HEK293 (cell line): ENCODE data around the gene CRABP2.

Experiments
- CTCF ChIP-seq: fragments of 450-650 bp; formaldehyde crosslinking; IDR thresholded peaks from 2 replicates; pipeline ENCODE4 v1.5.1; 2016; ENCODE audit warnings: missing biosample characterization, missing genetic modification characterization
- KLF17 ChIP-seq: fragments of 450-650 bp; formaldehyde crosslinking; IDR thresholded peaks from 2 replicates; pipeline ENCODE4 v1.5.1; 2016; ENCODE audit warnings: missing biosample characterization, missing genetic modification characterization
- MYNN ChIP-seq: fragments of 450-650 bp; formaldehyde crosslinking; IDR thresholded peaks from 2 replicates; pipeline ENCODE4 v1.5.1; 2016; ENCODE audit warnings: missing biosample characterization, missing genetic modification characterization, borderline replicate concordance
- MZF1 ChIP-seq: fragments of 450-650 bp; formaldehyde crosslinking; IDR thresholded peaks from 2 replicates; pipeline ENCODE4 v1.5.1; 2017; ENCODE audit warnings: missing biosample characterization, missing genetic modification characterization, borderline replicate concordance
- PBX3 ChIP-seq: sonication (generic); formaldehyde crosslinking; IDR thresholded peaks from 2 replicates; pipeline ENCODE4 v1.8.1; 2022; ENCODE audit warnings: mild to moderate bottlenecking, moderate library complexity, missing genetic modification reagents
- SALL2 ChIP-seq: fragments of 450-650 bp; formaldehyde crosslinking; IDR thresholded peaks from 2 replicates; pipeline ENCODE4 v1.5.0; 2017; ENCODE audit warnings: missing biosample characterization, mild to moderate bottlenecking, missing genetic modification characterization, borderline replicate concordance
- SP2 ChIP-seq: fragments of 450-650 bp; formaldehyde crosslinking; IDR thresholded peaks from 2 replicates; pipeline ENCODE4 v1.5.1; 2016; ENCODE audit warnings: missing biosample characterization, missing genetic modification characterization
- TSHZ1 ChIP-seq: fragments of 450-650 bp; formaldehyde crosslinking; IDR thresholded peaks from 2 replicates; pipeline ENCODE4 v1.5.1; 2016; ENCODE audit warnings: missing biosample characterization, missing genetic modification characterization, borderline replicate concordance
- WT1 ChIP-seq: fragments of 450-650 bp; formaldehyde crosslinking; IDR thresholded peaks from 2 replicates; pipeline ENCODE4 v1.5.1; 2016; ENCODE audit warnings: missing biosample characterization, missing genetic modification characterization
- ZBTB7A ChIP-seq: fragments of 450-650 bp; formaldehyde crosslinking; IDR thresholded peaks from 2 replicates; pipeline ENCODE4 v1.5.1; 2016; ENCODE audit warnings: low read depth, missing biosample characterization, missing genetic modification characterization
- ZFP37 ChIP-seq: fragments of 450-650 bp; formaldehyde crosslinking; IDR thresholded peaks from 2 replicates; pipeline ENCODE4 v1.5.1; 2016; ENCODE audit warnings: missing biosample characterization, missing genetic modification characterization
- ZNF133 ChIP-seq: fragments of 450-650 bp; formaldehyde crosslinking; IDR thresholded peaks from 2 replicates; pipeline ENCODE4 v1.5.1; 2016; ENCODE audit warnings: missing biosample characterization, missing genetic modification characterization
- ZNF138 ChIP-seq: fragments of 450-650 bp; formaldehyde crosslinking; IDR thresholded peaks from 2 replicates; pipeline ENCODE4 v1.5.1; 2016; ENCODE audit warnings: missing biosample characterization, missing genetic modification characterization, borderline replicate concordance
- ZNF155 ChIP-seq: fragments of 450-650 bp; formaldehyde crosslinking; IDR thresholded peaks from 2 replicates; pipeline ENCODE4 v1.5.1; 2016; ENCODE audit warnings: missing biosample characterization, missing genetic modification characterization
- ZNF169 ChIP-seq: fragments of 450-650 bp; formaldehyde crosslinking; IDR thresholded peaks from 2 replicates; pipeline ENCODE4 v1.5.1; 2016; ENCODE audit warnings: missing biosample characterization, missing genetic modification characterization
- ZNF211 ChIP-seq: fragments of 450-650 bp; formaldehyde crosslinking; IDR thresholded peaks from 2 replicates; pipeline ENCODE4 v1.5.1; 2016; ENCODE audit warnings: low read depth, missing biosample characterization, missing genetic modification characterization
- ZNF23 ChIP-seq: fragments of 450-650 bp; formaldehyde crosslinking; IDR thresholded peaks from 2 replicates; pipeline ENCODE4 v1.5.1; 2016; ENCODE audit warnings: missing biosample characterization, missing genetic modification characterization, borderline replicate concordance
- ZNF280D ChIP-seq: fragments of 450-650 bp; formaldehyde crosslinking; IDR thresholded peaks from 2 replicates; pipeline ENCODE4 v1.5.1; 2016; ENCODE audit warnings: missing biosample characterization, missing genetic modification characterization
- ZNF391 ChIP-seq: fragments of 450-650 bp; formaldehyde crosslinking; IDR thresholded peaks from 2 replicates; pipeline ENCODE4 v1.5.1; 2016; ENCODE audit warnings: low read depth, missing biosample characterization, missing genetic modification characterization, borderline replicate concordance
- ZNF433 ChIP-seq: fragments of 450-650 bp; formaldehyde crosslinking; IDR thresholded peaks from 2 replicates; pipeline ENCODE4 v1.5.1; 2016; ENCODE audit warnings: missing biosample characterization, missing genetic modification characterization, low read depth
- ZNF518A ChIP-seq: fragments of 450-650 bp; formaldehyde crosslinking; conservative IDR thresholded peaks from 2 replicates; pipeline ENCODE4 v1.5.1; 2016; ENCODE audit warnings: low read depth, missing biosample characterization, missing genetic modification characterization
- ZNF629 ChIP-seq: fragments of 450-650 bp; formaldehyde crosslinking; IDR thresholded peaks from 2 replicates; pipeline ENCODE4 v1.5.1; 2017; ENCODE audit warnings: missing biosample characterization, missing genetic modification characterization

CRABP2 gene

GRCh38 chr1:156659988-156660751 is 45.2 kb downstream of the CRABP2 start (continued):
- no peak for TF ChIP-seq PBX3 (CRISPR knock-in tag)
- TF ChIP-seq MYNN (tag by site-specific recombination), result 0 out of 2 replicates have a peak, but pooled peaks have one; percentile 33
- peak; percentile 84 for TF ChIP-seq TSHZ1 (tag by site-specific recombination)
- TF ChIP-seq SP2 (tag by site-specific recombination), result peak; percentile 74
- peak; percentile 81; the same call in 1 of the 2 replicates for TF ChIP-seq ZFP37 (tag by site-specific recombination)
- peak; percentile 76 for TF ChIP-seq ZNF280D (tag by site-specific recombination)
- no peak for TF ChIP-seq ZNF433 (tag by site-specific recombination)
- peak; percentile 99 for TF ChIP-seq KLF17
- TF ChIP-seq SALL2, result no peak
- peak; percentile 98; the same call in 1 of the 2 replicates for TF ChIP-seq ZNF391 (tag by site-specific recombination)
- peak; percentile 52; the same call in 1 of the 2 replicates for TF ChIP-seq ZNF169
- peak; percentile 91 for TF ChIP-seq ZBTB7A
- no peak for TF ChIP-seq ZNF23 (tag by site-specific recombination)
- TF ChIP-seq ZNF138 (tag by site-specific recombination), result no peak
- TF ChIP-seq WT1 (tag by site-specific recombination), result peak; percentile 81
- TF ChIP-seq CTCF (tag by site-specific recombination), result peak; percentile 100
- peak; percentile 97 for TF ChIP-seq ZNF629 (tag by site-specific recombination)
- no peak for TF ChIP-seq MZF1
- TF ChIP-seq ZNF133 (tag by site-specific recombination), result no peak; the same call in 1 of the 2 replicates
- no peak for TF ChIP-seq ZNF155
- TF ChIP-seq ZNF211, result 0 out of 2 replicates have a peak, but pooled peaks have one; percentile 17
- TF ChIP-seq ZNF518A, result peak; percentile 43; the same call in 1 of the 2 replicates
